Measurements from ENCODE around the gene TASP1. TPM values are rescaled to one million over a fixed set of nuclear protein-coding genes. Genes with fewer than 3 reads are reported as not detected.

Gene TASP1
- total RNA-seq, 1 donor from 2014 or later, result 5.5 TPM

DNA sequence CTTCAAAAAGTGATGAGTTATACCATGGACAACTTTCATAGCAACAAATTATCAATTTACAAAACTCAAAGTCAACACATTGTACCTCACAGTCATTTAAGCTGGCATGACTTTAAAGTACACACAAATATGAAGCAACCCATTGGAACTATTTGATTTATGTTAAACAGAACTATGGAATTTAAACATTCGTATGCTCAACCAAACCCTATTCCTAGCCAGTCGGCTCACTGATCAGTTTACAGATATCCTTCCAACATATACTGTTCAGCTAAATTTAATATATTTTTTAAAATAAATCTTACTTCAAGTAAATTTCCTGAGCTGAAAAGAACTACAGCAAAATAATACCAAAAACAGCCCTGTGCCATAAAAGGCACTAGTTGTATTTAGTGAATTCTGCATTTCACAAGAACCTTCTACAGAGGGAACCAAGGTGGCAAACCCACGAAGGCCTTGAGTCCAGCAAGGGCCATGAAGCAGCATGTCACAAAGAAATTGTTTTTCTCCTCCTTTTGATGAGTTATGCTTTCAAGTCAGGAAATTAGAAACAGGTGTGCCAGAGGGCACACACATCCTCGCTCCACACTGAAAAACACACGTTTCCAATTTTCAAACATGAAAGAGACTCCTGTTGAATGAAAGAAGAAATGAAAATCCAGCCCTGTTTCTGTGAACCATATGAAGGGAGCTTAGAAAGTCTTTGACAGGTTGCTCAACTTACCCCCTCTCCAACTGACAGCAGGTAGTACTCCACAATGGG, 122.8 kb downstream of the TASP1 start:
- Histone ChIP-seq H3K4me1 (no peaks in the 10 kb centered on the region), H3K9me3 (replicated peaks) (peaks cover 3% of the 10 kb centered on the region), H3K36me3 (peaks cover 22% of the 10 kb centered on the region), H3K27ac (replicated peaks) (no peak overlapping the region), H3K27me3 (ENCODE audit: low read depth) (no peaks in the 10 kb centered on the region), H3K4me3 (no peak overlapping the region)
- no peak for DNase-seq
- TF ChIP-seq, protein P1, sequence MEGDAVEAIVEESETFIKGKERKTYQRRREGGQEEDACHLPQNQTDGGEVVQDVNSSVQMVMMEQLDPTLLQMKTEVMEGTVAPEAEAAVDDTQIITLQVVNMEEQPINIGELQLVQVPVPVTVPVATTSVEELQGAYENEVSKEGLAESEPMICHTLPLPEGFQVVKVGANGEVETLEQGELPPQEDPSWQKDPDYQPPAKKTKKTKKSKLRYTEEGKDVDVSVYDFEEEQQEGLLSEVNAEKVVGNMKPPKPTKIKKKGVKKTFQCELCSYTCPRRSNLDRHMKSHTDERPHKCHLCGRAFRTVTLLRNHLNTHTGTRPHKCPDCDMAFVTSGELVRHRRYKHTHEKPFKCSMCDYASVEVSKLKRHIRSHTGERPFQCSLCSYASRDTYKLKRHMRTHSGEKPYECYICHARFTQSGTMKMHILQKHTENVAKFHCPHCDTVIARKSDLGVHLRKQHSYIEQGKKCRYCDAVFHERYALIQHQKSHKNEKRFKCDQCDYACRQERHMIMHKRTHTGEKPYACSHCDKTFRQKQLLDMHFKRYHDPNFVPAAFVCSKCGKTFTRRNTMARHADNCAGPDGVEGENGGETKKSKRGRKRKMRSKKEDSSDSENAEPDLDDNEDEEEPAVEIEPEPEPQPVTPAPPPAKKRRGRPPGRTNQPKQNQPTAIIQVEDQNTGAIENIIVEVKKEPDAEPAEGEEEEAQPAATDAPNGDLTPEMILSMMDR (IDR thresholded peaks at IDR 0.05; ENCODE audit: borderline replicate concordance), result no peak
- intact Hi-C loops (cut with micrococcal nuclease), result no loop called here

DNA sequence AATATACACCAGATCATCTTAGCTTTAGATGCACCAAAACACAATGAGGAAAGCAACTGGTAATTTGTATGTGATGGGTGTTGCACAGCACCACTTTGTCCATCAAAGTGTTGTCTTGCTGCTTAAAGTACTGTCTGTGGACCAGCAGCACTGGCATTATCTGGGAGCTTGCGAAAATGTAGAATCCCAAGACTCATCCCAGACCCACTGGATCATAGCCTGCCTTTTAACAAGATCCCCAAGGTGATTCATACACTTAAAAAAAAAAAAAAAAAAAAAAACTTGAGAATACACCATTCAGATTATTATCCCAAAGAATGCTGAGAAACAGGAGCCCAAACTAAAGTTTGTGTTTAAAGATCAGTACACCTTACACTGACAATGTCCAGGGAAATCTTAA, 123.4 kb downstream of the TASP1 start:
- Histone ChIP-seq H3K36me3 (peaks cover 22% of the 10 kb centered on the region), H3K27me3 (ENCODE audit: low read depth) (no peaks in the 10 kb centered on the region), H3K27ac (replicated peaks) (no peak overlapping the region), H3K4me1 (no peaks in the 10 kb centered on the region), H3K9me3 (replicated peaks) (peaks cover 3% of the 10 kb centered on the region), H3K4me3 (no peak overlapping the region)
- intact Hi-C loops (cut with micrococcal nuclease), result no loop called here
- DNase-seq, result no peak
- TF ChIP-seq, protein P1 (IDR thresholded peaks at IDR 0.05; ENCODE audit: borderline replicate concordance), result no peak

DNA sequence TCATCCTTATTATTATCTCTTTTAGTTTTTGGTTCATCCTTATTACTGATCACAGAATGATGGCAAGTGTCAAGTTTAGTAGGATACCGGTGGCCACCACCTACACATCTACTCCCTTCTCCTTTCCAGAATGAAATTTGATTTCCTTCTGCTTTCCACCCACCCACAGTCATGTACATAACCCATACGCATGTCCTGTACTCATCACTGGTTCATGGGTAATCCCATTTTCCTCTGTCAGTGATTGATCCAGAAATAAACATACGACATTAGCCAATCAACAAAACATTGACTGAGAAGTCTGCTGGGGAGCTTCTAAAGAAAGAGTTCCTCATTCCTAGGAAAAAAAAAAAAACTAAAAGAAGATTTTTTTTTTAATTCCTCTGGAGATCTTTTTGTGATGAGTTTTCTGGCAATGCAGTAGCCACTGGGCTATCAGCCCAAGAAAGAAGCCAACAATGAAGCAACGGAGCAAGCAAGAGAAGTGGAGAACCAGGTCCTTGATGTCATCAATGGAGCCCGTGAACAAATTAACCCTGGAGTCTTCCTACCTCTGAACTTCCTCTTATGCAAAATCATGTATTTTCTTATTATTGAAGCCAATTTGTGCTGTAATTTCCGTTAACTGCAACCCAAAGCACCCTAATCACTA, 127.8 kb downstream of the TASP1 start:
- TF ChIP-seq, protein P1 (IDR thresholded peaks at IDR 0.05; ENCODE audit: borderline replicate concordance), result no peak
- peaks cover 32% of the 10 kb centered on the region for H3K36me3 ChIP-seq
- peaks cover 26% of the 10 kb centered on the region for H3K9me3 ChIP-seq (replicated peaks)
- DNase-seq, result no peak
- intact Hi-C loops (cut with micrococcal nuclease), result no loop called here
- no peak overlapping the region for H3K27ac ChIP-seq (replicated peaks)
- H3K27me3 ChIP-seq (ENCODE audit: low read depth), result no peaks in the 10 kb centered on the region
- no peak overlapping the region for H3K4me3 ChIP-seq
- no peaks in the 10 kb centered on the region for H3K4me1 ChIP-seq

DNA sequence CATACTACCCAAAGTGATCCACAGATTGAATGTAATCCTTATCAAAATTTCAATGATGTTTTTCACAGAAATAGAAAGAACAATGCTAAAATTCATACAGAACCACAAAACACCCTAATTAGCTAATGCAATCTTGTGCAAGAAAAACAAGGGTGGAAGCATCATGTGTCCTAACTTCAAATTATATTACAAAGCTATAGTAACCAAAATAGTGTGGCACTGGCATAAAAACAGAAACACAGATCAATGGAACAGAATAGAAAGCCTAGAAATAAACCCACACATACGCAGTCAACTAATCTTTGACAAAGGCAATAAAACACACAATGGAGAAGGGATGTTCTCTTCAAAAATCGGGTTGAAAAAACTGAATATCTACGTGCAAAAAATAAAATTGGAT, 131.1 kb downstream of the TASP1 start:
- H3K27ac ChIP-seq (replicated peaks), result no peak overlapping the region
- H3K27me3 ChIP-seq (ENCODE audit: low read depth), result no peaks in the 10 kb centered on the region
- peaks cover 20% of the 10 kb centered on the region for H3K36me3 ChIP-seq
- TF ChIP-seq, protein P1 (IDR thresholded peaks at IDR 0.05; ENCODE audit: borderline replicate concordance), result no peak
- H3K4me3 ChIP-seq, result no peak overlapping the region
- H3K9me3 ChIP-seq (replicated peaks), result peaks cover 48% of the 10 kb centered on the region
- no peak for DNase-seq
- H3K4me1 ChIP-seq, result no peaks in the 10 kb centered on the region
- intact Hi-C loops (cut with micrococcal nuclease), result no loop called here

DNA sequence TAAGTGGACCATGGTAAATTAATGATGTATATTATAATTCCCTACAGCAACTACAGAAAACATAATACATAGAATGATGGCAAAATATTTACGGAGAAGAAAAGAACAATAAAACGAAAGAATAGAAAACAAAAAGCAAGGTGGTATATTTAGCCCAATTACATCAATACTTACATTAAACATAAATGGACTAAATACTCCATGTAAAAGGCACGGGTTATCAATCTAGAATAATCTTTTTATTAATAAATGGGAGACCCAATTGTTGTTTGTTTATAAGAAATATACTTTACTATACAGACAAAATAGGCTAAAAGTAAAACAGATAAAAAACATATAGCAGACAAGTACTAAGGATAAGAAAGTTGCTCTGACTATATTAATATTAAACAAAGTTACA, 137.2 kb downstream of the TASP1 start:
- Histone ChIP-seq H3K9me3 (replicated peaks) (peaks cover 74% of the 10 kb centered on the region), H3K4me3 (no peak overlapping the region), H3K27ac (replicated peaks) (no peak overlapping the region), H3K4me1 (no peaks in the 10 kb centered on the region), H3K36me3 (peaks cover 41% of the 10 kb centered on the region), H3K27me3 (ENCODE audit: low read depth) (no peaks in the 10 kb centered on the region)
- intact Hi-C loops (cut with micrococcal nuclease), result no loop called here
- TF ChIP-seq, protein P1 (IDR thresholded peaks at IDR 0.05; ENCODE audit: borderline replicate concordance), result no peak
- DNase-seq, result no peak
